ENCODE results near the gene ERC2.

ERC2 gene

GRCh38 chr3:55545995-55546394 lies 922.3 kb downstream of the ERC2 start:
- Histone ChIP-seq H4K20me1 (ENCODE audit: insufficient read depth, low read length, poor library complexity, severe bottlenecking) (no peaks in the 10 kb centered on the region), H3K9me3 (ENCODE audit: insufficient read depth, low read depth, low read length) (no peaks in the 10 kb centered on the region), H3F3A (ENCODE audit: low read depth) (no peaks in the 10 kb centered on the region), H3K9ac (ENCODE audit: low read depth, low read length, poor library complexity, severe bottlenecking) (no peak overlapping the region), H3K4me2 (ENCODE audit: low read depth, low read length, poor library complexity, severe bottlenecking) (no peak overlapping the region), H2AFZ (ENCODE audit: low read length) (no peak overlapping the region), H3K79me2 (ENCODE audit: insufficient read depth, low read length) (no peaks in the 10 kb centered on the region), H3K27me3 (ENCODE audit: insufficient read depth, low read length, poor library complexity, severe bottlenecking) (no peaks in the 10 kb centered on the region), H3K4me1 (ENCODE audit: insufficient read depth, low read length, poor library complexity, severe bottlenecking) (no peaks in the 10 kb centered on the region), H3K36me3 (ENCODE audit: insufficient read depth, low read length) (no peaks in the 10 kb centered on the region), H3K9me2 (replicated peaks; ENCODE audit: low read depth, low read length) (no peaks in the 10 kb centered on the region), H3K4me3 (ENCODE audit: low read length, poor library complexity, severe bottlenecking) (no peak overlapping the region)
- TF ChIP-seq EZH2phosphoT487 (IDR thresholded peaks at IDR 0.05; ENCODE audit: borderline replicate concordance): no peak
- TF ChIP-seq, protein P1, sequence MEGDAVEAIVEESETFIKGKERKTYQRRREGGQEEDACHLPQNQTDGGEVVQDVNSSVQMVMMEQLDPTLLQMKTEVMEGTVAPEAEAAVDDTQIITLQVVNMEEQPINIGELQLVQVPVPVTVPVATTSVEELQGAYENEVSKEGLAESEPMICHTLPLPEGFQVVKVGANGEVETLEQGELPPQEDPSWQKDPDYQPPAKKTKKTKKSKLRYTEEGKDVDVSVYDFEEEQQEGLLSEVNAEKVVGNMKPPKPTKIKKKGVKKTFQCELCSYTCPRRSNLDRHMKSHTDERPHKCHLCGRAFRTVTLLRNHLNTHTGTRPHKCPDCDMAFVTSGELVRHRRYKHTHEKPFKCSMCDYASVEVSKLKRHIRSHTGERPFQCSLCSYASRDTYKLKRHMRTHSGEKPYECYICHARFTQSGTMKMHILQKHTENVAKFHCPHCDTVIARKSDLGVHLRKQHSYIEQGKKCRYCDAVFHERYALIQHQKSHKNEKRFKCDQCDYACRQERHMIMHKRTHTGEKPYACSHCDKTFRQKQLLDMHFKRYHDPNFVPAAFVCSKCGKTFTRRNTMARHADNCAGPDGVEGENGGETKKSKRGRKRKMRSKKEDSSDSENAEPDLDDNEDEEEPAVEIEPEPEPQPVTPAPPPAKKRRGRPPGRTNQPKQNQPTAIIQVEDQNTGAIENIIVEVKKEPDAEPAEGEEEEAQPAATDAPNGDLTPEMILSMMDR (conservative IDR thresholded peaks at IDR 0.05; ENCODE audit: low read length): no peak

GRCh38 chr3:55544219-55544618 lies 924.0 kb downstream of the ERC2 start:
- Histone ChIP-seq H3K4me1 (ENCODE audit: insufficient read depth, low read length, poor library complexity, severe bottlenecking) (no peaks in the 10 kb centered on the region), H3K4me3 (ENCODE audit: low read length, poor library complexity, severe bottlenecking) (no peak overlapping the region), H3K9me2 (replicated peaks; ENCODE audit: low read depth, low read length) (no peaks in the 10 kb centered on the region), H3K27me3 (ENCODE audit: insufficient read depth, low read length, poor library complexity, severe bottlenecking) (no peaks in the 10 kb centered on the region), H3K9me3 (ENCODE audit: insufficient read depth, low read depth, low read length) (no peaks in the 10 kb centered on the region), H3K36me3 (ENCODE audit: insufficient read depth, low read length) (no peaks in the 10 kb centered on the region), H3K79me2 (ENCODE audit: insufficient read depth, low read length) (no peaks in the 10 kb centered on the region), H3F3A (ENCODE audit: low read depth) (no peaks in the 10 kb centered on the region), H2AFZ (ENCODE audit: low read length) (no peak overlapping the region), H3K9ac (ENCODE audit: low read depth, low read length, poor library complexity, severe bottlenecking) (no peak overlapping the region), H3K4me2 (ENCODE audit: low read depth, low read length, poor library complexity, severe bottlenecking) (no peak overlapping the region), H4K20me1 (ENCODE audit: insufficient read depth, low read length, poor library complexity, severe bottlenecking) (no peaks in the 10 kb centered on the region)
- no peak for TF ChIP-seq EZH2phosphoT487 (IDR thresholded peaks at IDR 0.05; ENCODE audit: borderline replicate concordance)
- TF ChIP-seq, protein P1 (conservative IDR thresholded peaks at IDR 0.05; ENCODE audit: low read length): no peak

DNA sequence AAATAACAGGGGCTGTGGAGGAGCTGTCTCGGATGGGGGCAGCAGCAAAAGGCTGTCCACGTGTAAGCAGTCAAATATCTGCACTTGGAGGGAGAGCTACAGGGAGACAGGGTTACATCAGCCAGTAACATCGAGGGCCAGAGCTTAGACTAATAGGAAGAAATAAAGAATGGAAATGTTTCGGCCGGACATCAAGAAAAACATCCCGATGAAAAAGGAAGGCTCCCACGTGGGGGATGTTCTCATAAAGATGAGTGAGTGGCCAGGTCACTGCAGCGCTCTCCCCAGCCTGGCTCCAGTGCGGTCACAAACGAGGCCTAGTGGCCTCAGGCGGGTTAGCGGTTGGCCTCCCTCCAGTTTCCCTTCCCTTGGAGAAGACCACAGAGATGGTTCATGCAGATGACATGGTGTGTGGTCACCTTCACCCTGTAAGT lies 925.1 kb downstream of the ERC2 start:
- Histone ChIP-seq H3F3A (ENCODE audit: low read depth) (no peaks in the 10 kb centered on the region), H2AFZ (ENCODE audit: low read length) (no peak overlapping the region), H3K9ac (ENCODE audit: low read depth, low read length, poor library complexity, severe bottlenecking) (no peak overlapping the region), H3K4me3 (ENCODE audit: low read length, poor library complexity, severe bottlenecking) (no peak overlapping the region), H3K36me3 (ENCODE audit: insufficient read depth, low read length) (no peaks in the 10 kb centered on the region), H3K27me3 (ENCODE audit: insufficient read depth, low read length, poor library complexity, severe bottlenecking) (no peaks in the 10 kb centered on the region), H3K79me2 (ENCODE audit: insufficient read depth, low read length) (no peaks in the 10 kb centered on the region), H4K20me1 (ENCODE audit: insufficient read depth, low read length, poor library complexity, severe bottlenecking) (no peaks in the 10 kb centered on the region), H3K9me3 (ENCODE audit: insufficient read depth, low read depth, low read length) (no peaks in the 10 kb centered on the region), H3K9me2 (replicated peaks; ENCODE audit: low read depth, low read length) (no peaks in the 10 kb centered on the region), H3K4me2 (ENCODE audit: low read depth, low read length, poor library complexity, severe bottlenecking) (no peak overlapping the region), H3K4me1 (ENCODE audit: insufficient read depth, low read length, poor library complexity, severe bottlenecking) (no peaks in the 10 kb centered on the region)
- no peak for TF ChIP-seq EZH2phosphoT487 (IDR thresholded peaks at IDR 0.05; ENCODE audit: borderline replicate concordance)
- TF ChIP-seq, protein P1 (conservative IDR thresholded peaks at IDR 0.05; ENCODE audit: low read length): no peak
